ENCODE data around the gene SUGP1.
"Not testable (repeated sequence)": the region's sequence is repeated elsewhere in the genome, so short reads cannot be mapped to it uniquely, and the experiment has no call there.

The SUGP1 gene

GRCh38 chr19:19259741-19260140, 60.6 kb downstream of the SUGP1 start:
- H3K9me3 ChIP-seq (replicated peaks in 1 of 11): peaks cover 0 to 21% (median 14%) of the 10 kb centered on the region in 11 experiments; a peak in 19 of 22 replicates
- peak overlapping the region in 2 of 11 experiments; percentile 71 to 88; a peak in 1 of 22 replicates for H3K4me2 ChIP-seq
- H3K27ac ChIP-seq: no peak overlapping the region
- H3K27me3 ChIP-seq: peaks cover 20 to 47% (median 41%) of the 10 kb centered on the region in 11 experiments
- H3K9ac ChIP-seq: no peak overlapping the region
- no peak overlapping the region for H3K4me3 ChIP-seq
- no peak for TF ChIP-seq Cebpa-rat (IDR thresholded peaks at IDR 0.05)
- no peaks in the 10 kb centered on the region for H4K20me1 ChIP-seq
- no peaks in the 10 kb centered on the region for H3K36me3 ChIP-seq
- H3K4me1 ChIP-seq: peaks cover 0 to 30% (median 18%) of the 10 kb centered on the region in 10 experiments; a peak in 19 of 20 replicates

DNA sequence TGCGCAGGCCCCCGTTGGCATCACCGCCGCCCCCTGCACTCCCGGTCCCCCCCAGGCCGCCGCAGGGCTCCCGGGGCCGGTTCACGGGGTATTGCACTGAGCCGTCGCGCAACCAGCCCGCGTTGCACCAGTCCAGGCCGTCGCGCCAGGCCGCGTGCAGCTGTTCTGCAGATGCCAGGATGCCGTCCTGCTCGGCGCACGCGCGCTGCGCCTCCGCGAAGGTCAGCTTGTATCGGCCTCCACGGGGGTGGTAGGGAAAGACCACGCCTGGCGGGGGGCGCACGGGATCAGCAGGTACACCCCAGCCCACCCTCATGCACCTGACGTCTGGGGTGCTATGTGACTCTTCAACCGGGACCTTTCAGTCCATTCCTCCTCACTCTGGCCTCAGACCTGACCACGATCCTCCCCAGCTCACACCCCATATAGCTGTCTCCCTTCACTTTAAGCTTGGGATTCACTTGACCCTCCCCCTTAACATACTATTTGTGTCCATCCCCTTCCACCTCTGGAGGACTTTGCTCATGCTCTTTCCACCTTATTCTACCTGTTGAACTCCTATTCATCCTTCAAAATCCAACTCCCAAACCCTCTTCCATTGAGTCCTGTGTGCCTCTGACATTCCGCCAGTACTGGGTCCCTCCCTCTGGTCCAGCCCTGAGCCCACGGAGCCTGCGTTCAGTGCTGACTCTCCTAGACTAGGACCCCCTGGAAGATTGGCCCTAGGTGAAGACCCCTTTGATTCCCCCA, 61.5 kb downstream of the SUGP1 start:
- Histone ChIP-seq H3K4me1 (peaks cover 0 to 30% (median 18%) of the 10 kb centered on the region in 10 experiments; a peak in 19 of 20 replicates), H3K27me3 (peaks cover 16 to 37% (median 35%) of the 10 kb centered on the region in 11 experiments), H3K9me3 (replicated peaks in 1 of 11) (peaks cover 0 to 21% (median 14%) of the 10 kb centered on the region in 11 experiments; a peak in 19 of 22 replicates), H3K4me3 (no peak overlapping the region), H3K36me3 (no peaks in the 10 kb centered on the region), H4K20me1 (no peaks in the 10 kb centered on the region), H3K9ac (no peak overlapping the region), H3K27ac (no peak overlapping the region), H3K4me2 (no peak overlapping the region)
- no peak for TF ChIP-seq Cebpa-rat (IDR thresholded peaks at IDR 0.05)

GRCh38 chr19:19257836-19258588, 62.3 kb downstream of the SUGP1 start:
- Histone ChIP-seq H3K27ac (no peak overlapping the region), H3K36me3 (no peaks in the 10 kb centered on the region), H3K4me1 (peaks cover 0 to 29% (median 18%) of the 10 kb centered on the region in 10 experiments; a peak in 19 of 20 replicates), H3K9ac (no peak overlapping the region), H3K4me2 (no peak overlapping the region), H4K20me1 (no peaks in the 10 kb centered on the region), H3K27me3 (peaks cover 12 to 30% (median 27%) of the 10 kb centered on the region in 11 experiments), H3K4me3 (no peak overlapping the region), H3K9me3 (replicated peaks in 1 of 11) (peaks cover 0 to 21% (median 14%) of the 10 kb centered on the region in 11 experiments; a peak in 19 of 22 replicates)
- TF ChIP-seq Cebpa-rat (IDR thresholded peaks at IDR 0.05): no peak

DNA sequence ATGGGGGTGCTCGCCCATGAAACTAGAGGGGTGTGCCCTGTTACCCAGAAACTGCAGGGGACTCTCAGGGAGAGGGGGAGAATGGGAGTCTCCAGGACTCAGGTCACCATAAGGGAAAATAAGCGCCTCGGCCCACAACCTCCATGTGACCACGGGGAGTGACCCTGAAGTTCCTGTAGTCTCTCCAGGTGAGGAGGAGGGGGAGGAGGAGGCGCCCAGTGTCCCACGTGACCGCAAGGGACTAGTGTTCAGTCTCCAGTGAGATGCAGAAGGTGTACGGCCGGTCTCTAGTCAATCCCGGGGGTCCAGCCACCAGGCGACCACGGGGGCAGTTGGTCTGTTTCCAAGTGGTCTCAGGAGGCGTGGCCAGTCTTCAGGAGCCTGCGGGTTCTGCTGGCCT, 63.2 kb downstream of the SUGP1 start:
- Histone ChIP-seq H3K36me3 (no peaks in the 10 kb centered on the region), H3K4me3 (no peak overlapping the region), H3K4me1 (peaks cover 0 to 23% (median 14%) of the 10 kb centered on the region in 10 experiments; a peak in 19 of 20 replicates), H3K27ac (no peak overlapping the region), H3K9ac (no peak overlapping the region), H4K20me1 (no peaks in the 10 kb centered on the region), H3K27me3 (peaks cover 3 to 21% (median 19%) of the 10 kb centered on the region in 11 experiments), H3K9me3 (replicated peaks in 1 of 11) (peaks cover 0 to 21% (median 14%) of the 10 kb centered on the region in 11 experiments; a peak in 19 of 22 replicates), H3K4me2 (no peak overlapping the region)
- no peak for TF ChIP-seq Cebpa-rat (IDR thresholded peaks at IDR 0.05)

DNA sequence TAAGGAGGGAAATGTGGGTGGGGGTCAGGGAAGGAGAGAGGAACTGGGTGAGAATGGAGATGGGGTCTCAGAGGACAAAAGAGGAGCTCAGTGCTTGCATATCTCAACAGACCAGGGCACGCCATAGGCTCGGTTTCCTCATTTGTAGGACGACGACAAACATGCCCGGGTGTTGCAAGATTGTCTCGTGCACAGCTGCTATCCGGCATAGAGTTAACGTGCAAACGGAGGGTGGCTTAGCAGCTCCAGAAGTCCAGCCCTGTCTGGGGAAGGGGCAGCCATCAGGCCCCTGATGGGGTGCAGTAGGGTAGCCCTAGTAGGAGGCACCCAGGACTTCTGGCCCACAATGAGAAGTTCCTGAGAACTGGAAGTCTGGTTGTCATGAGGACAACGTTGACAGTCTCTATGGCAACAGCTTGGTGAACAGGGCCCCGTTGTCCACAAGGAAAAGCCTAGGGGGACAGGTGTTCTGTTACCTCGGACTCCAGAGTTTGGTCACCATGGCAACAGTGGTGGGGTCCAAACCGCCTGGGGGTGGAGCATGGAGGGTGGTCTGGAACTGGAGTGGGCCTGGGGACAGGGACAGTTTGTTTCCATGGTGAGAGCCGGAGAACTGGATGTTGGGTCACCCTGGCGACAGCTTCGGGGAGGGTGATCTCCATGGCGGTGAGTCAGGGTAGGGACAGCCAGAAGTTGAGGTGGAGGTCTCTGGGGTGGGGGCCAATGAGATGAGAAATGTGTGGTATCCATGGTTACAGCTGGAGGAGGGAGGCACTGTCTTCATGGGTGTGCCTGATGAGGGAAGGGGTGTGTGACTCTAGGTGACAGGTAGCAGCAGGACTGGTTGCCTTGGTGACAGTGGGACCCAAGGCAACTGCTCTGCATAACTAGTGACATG, 64.0 kb downstream of the SUGP1 start:
- no peak overlapping the region for H3K27ac ChIP-seq
- no peak for TF ChIP-seq Cebpa-rat (IDR thresholded peaks at IDR 0.05)
- no peak overlapping the region for H3K4me3 ChIP-seq

GRCh38 chr19:19253409-19253808, 66.9 kb downstream of the SUGP1 start:
- H3K36me3 ChIP-seq; H3K4me2 ChIP-seq; H3K9ac ChIP-seq; H4K20me1 ChIP-seq; H3K27ac ChIP-seq; H3K9me3 ChIP-seq (replicated peaks in 1 of 11); H3K4me1 ChIP-seq; H3K27me3 ChIP-seq; H3K4me3 ChIP-seq: not testable (repeated sequence)

More for the DNA sequence above, 64.0 kb downstream of the SUGP1 start:
- peaks cover 0 to 15% (median 10%) of the 10 kb centered on the region in 10 experiments; a peak in 18 of 20 replicates for H3K4me1 ChIP-seq
- no peaks in the 10 kb centered on the region for H3K36me3 ChIP-seq
- no peaks in the 10 kb centered on the region for H4K20me1 ChIP-seq
- peaks cover 0 to 21% (median 14%) of the 10 kb centered on the region in 11 experiments; a peak in 19 of 22 replicates for H3K9me3 ChIP-seq (replicated peaks in 1 of 11)
- H3K4me2 ChIP-seq: no peak overlapping the region
- H3K9ac ChIP-seq: no peak overlapping the region
- H3K27me3 ChIP-seq: peaks cover 0 to 13% (median 10%) of the 10 kb centered on the region in 11 experiments; a peak in 15 of 22 replicates

DNA sequence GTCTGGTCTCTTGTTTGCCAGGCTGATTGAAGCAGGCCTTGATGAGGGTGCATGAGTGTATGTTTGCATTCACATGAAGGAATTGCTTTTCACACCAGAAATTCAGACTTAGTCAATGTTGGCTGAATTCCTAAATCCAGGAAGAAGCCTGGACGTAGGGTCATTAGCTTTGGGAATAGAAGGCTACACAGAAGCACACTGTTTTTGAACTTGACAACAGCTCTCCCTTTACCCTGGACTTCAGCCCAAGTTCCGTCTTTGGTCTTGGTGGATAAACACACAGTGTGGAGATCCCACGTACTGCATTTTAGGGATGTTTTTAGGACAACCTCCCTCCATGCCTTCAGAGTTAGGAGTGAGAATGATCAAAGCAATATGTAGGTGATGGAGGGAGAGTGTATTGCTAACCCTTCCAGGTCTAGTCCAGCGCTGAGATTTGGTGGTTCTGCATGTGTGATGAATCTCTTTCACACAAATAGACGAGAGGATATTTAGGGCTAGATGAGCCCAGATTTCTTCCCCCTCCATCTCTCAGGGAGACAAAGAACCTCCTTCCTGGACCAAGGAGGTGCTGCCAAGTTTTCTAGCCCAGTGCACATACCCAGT, 70.0 kb downstream of the SUGP1 start:
- no peak for TF ChIP-seq Cebpa-rat (IDR thresholded peaks at IDR 0.05)
- H3K9me3 ChIP-seq (replicated peaks in 1 of 11): no peaks in the 10 kb centered on the region
- no peaks in the 10 kb centered on the region for H3K36me3 ChIP-seq
- no peak overlapping the region for H3K27ac ChIP-seq
- no peak overlapping the region for H3K4me3 ChIP-seq
- no peaks in the 10 kb centered on the region for H4K20me1 ChIP-seq
- no peak overlapping the region for H3K4me2 ChIP-seq
- no peak overlapping the region for H3K9ac ChIP-seq
- no peaks in the 10 kb centered on the region for H3K4me1 ChIP-seq
- H3K27me3 ChIP-seq: no peaks in the 10 kb centered on the region

DNA sequence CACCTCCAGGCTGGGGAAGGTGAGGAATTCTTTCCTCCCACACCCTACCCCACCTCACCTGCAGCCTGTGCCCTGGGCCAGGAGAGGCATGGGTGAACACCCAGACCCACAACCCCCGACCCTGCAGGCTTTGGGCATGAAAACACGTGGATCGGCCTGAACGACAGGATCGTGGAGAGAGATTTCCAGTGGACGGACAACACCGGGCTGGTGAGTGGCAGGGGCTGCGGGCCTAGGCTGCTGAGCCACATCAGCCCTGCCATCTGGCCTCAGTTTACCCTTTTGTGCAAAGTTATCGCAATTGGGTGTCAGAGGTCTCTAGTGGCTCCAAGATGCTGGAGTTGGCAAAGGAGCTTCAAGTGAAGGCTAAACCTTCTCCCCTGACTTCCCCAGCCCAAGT, 79.8 kb downstream of the SUGP1 start:
- H3K9ac ChIP-seq: no peak overlapping the region
- H3K27ac ChIP-seq: no peak overlapping the region
- TF ChIP-seq Cebpa-rat (IDR thresholded peaks at IDR 0.05): no peak

More for the DNA sequence above, 79.8 kb downstream of the SUGP1 start:
- Histone ChIP-seq H3K4me1 (no peaks in the 10 kb centered on the region), H3K4me3 (no peak overlapping the region), H4K20me1 (no peaks in the 10 kb centered on the region), H3K9me3 (replicated peaks in 1 of 11) (peaks cover 10 to 18% (median 15%) of the 10 kb centered on the region in 11 experiments), H3K36me3 (no peaks in the 10 kb centered on the region), H3K4me2 (no peak overlapping the region), H3K27me3 (no peaks in the 10 kb centered on the region)
